Measurements from ENCODE around the gene MIEN1.

Gene MIEN1

GRCh38 chr17:39755554-39756379, 25.4 kb upstream of the MIEN1 start:
- in situ Hi-C loops (cut with HindIII; ENCODE audit: low sequenced_read_pairs), result no loop called here
- no peak overlapping the region for H3K4me3 ChIP-seq (ENCODE audit: low read depth, low read length)
- DNase-seq (ENCODE audit: low read depth), result no peak
- no peak for TF ChIP-seq CTCF (IDR thresholded peaks at IDR 0.05; ENCODE audit: low read depth, low read length, missing control alignments)

GRCh38 chr17:39754958-39755553, 24.7 kb upstream of the MIEN1 start:
- no peak for DNase-seq (ENCODE audit: low read depth)
- TF ChIP-seq CTCF (IDR thresholded peaks at IDR 0.05; ENCODE audit: low read depth, low read length, missing control alignments), result no peak
- in situ Hi-C loops (cut with HindIII; ENCODE audit: low sequenced_read_pairs), result no loop called here
- H3K4me3 ChIP-seq (ENCODE audit: low read depth, low read length), result peak overlapping the region; percentile 53

- TF ChIP-seq CTCF (IDR thresholded peaks at IDR 0.05; ENCODE audit: low read depth, low read length, missing control alignments), result peak; percentile 77
- H3K4me3 ChIP-seq (ENCODE audit: low read depth, low read length), result peak overlapping the region; percentile 53
- in situ Hi-C loops (cut with HindIII; ENCODE audit: low sequenced_read_pairs), result no loop called here
- DNase-seq (ENCODE audit: low read depth), result no peak
Measured at GRCh38 chr17:39754161-39754957, 24.0 kb upstream of the MIEN1 start.

- no peak for DNase-seq (ENCODE audit: low read depth)
- no peak for TF ChIP-seq CTCF (IDR thresholded peaks at IDR 0.05; ENCODE audit: low read depth, low read length, missing control alignments)
- H3K4me3 ChIP-seq (ENCODE audit: low read depth, low read length), result peak overlapping the region; percentile 53
- in situ Hi-C loops (cut with HindIII; ENCODE audit: low sequenced_read_pairs), result no loop called here
Measured at GRCh38 chr17:39753514-39754160, 23.3 kb upstream of the MIEN1 start.

GRCh38 chr17:39752241-39752881, 22.0 kb upstream of the MIEN1 start:
- no peak for TF ChIP-seq CTCF (IDR thresholded peaks at IDR 0.05; ENCODE audit: low read depth, low read length, missing control alignments)
- no peak for DNase-seq (ENCODE audit: low read depth)
- H3K4me3 ChIP-seq (ENCODE audit: low read depth, low read length), result no peak overlapping the region
- in situ Hi-C loops (cut with HindIII; ENCODE audit: low sequenced_read_pairs), result no loop called here

GRCh38 chr17:39751637-39752036, 21.3 kb upstream of the MIEN1 start:
- in situ Hi-C loops (cut with HindIII; ENCODE audit: low sequenced_read_pairs), result no loop called here
- no peak overlapping the region for H3K4me3 ChIP-seq (ENCODE audit: low read depth, low read length)
- DNase-seq (ENCODE audit: low read depth), result no peak
- TF ChIP-seq CTCF (IDR thresholded peaks at IDR 0.05; ENCODE audit: low read depth, low read length, missing control alignments), result no peak

All from astrocyte of the cerebellum (primary cell).